B cell (primary cell): ENCODE results near the gene HBB. TPM values are rescaled to one million over a fixed set of nuclear protein-coding genes. Genes with fewer than 3 reads are reported as not detected.

Experiments
- ATAC-seq: fragments of 200-7000 bp; cut with Tn5 transposase; one replicate; pipeline ENCODE4 v1.10.0; 2021; ENCODE audit warnings: low read depth, mild to moderate bottlenecking, moderate number of reproducible peaks, moderate library complexity
- CTCF ChIA-PET: fragments of 350-600 bp; sonication (Branson Sonifier 250); formaldehyde crosslinking; loops from one replicate; lab custom pipeline; 2021; ENCODE audit warnings: antibody characterized with exemption, inconsistent platforms; lab: Charles Lee
- POLR2A ChIA-PET: fragments of 350-600 bp; sonication (Branson Sonifier 250); formaldehyde crosslinking; loops from one replicate; lab custom pipeline; 2021; ENCODE audit warnings: antibody characterized with exemption; lab: Charles Lee
- DNase-seq: peaks from one replicate; pipeline ENCODE4 v3.0.0; 2013
- H2AFZ ChIP-seq: 2 replicates; pipeline ENCODE4 v1.6.1; 2012; ENCODE audit warnings: mild to moderate bottlenecking, low read depth, low read length; ENCODE audit not compliant: insufficient read depth, poor library complexity, severe bottlenecking
- H3K27ac ChIP-seq, 2 donors: 1 replicate in 1 of 2; 2 replicates in 1 of 2; pipeline ENCODE4 v1.5.1; 2012 to 2013; ENCODE audit warnings: low read length in 2 of 2, mild to moderate bottlenecking in 2 of 2, moderate library complexity in 1 of 2
- H3K27me3 ChIP-seq, 4 experiments: fragments of 200-600 bp in 1 of 4; sonication (generic) in 1 of 4; replicated peaks in 1 of 4; 1 replicate in 2 of 4; 2 replicates in 2 of 4; pipeline versions ENCODE4 v1.6.1 to v1.7.0; 2013 to 2016; ENCODE audit warnings: low read length in 3 of 4, mild to moderate bottlenecking in 2 of 4, mixed read lengths in 1 of 4, moderate library complexity in 1 of 4; ENCODE audit not compliant: insufficient read depth in 4 of 4, control insufficient read depth in 3 of 4; ENCODE audit errors: control extremely low read depth in 1 of 4
- H3K36me3 ChIP-seq, 2 experiments: replicated peaks in 1 of 2; 1 replicate in 1 of 2; 2 replicates in 1 of 2; pipeline versions ENCODE4 v1.6.1 to v1.7.1; 2013; ENCODE audit warnings: low read length in 1 of 2; ENCODE audit not compliant: insufficient read depth in 2 of 2, control insufficient read depth in 1 of 2; ENCODE audit errors: control extremely low read depth in 1 of 2, extremely low read depth in 1 of 2
- H3K4me1 ChIP-seq, 2 donors: fragments of 200-600 bp in 1 of 2; sonication (generic) in 1 of 2; 1 replicate in 1 of 2; 2 replicates in 1 of 2; pipeline versions ENCODE4 v1.5.1 to v1.6.1; 2013 to 2017; ENCODE audit warnings: low read length in 2 of 2; ENCODE audit not compliant: control insufficient read depth in 2 of 2, insufficient read depth in 2 of 2
- H3K4me2 ChIP-seq: replicated peaks from 2 replicates; pipeline ENCODE3; 2012; ENCODE audit warnings: mild to moderate bottlenecking, low read depth, low read length; ENCODE audit not compliant: poor library complexity, severe bottlenecking
- H3K4me3 ChIP-seq, 5 experiments: fragments of 200-600 bp in 1 of 5; sonication (generic) in 1 of 5; 1 replicate in 3 of 5; 2 replicates in 2 of 5; pipeline versions ENCODE4 v1.5.1 to v1.7.0; 2011 to 2016; ENCODE audit warnings: low read length in 4 of 5, mild to moderate bottlenecking in 4 of 5, low read depth in 2 of 5, control low read depth in 1 of 5, moderate library complexity in 1 of 5; ENCODE audit not compliant: insufficient read depth in 1 of 5; ENCODE audit errors: control extremely low read depth in 1 of 5, extremely low read depth in 1 of 5
- H3K79me2 ChIP-seq: fragments of 200-600 bp; sonication (generic); one replicate; pipeline ENCODE4 v1.6.0; 2016; ENCODE audit warnings: low read length; ENCODE audit not compliant: control insufficient read depth, insufficient read depth
- H3K9ac ChIP-seq: fragments of 200-600 bp; sonication (generic); 2 replicates; pipeline ENCODE4 v1.6.1; 2017; ENCODE audit warnings: mild to moderate bottlenecking, low read length, moderate library complexity
- H3K9me3 ChIP-seq, 3 donors: one replicate each; pipeline versions ENCODE4 v1.6.1 to v1.7.1; 2013; ENCODE audit warnings: low read length in 2 of 3; ENCODE audit not compliant: control insufficient read depth in 2 of 3, insufficient read depth in 1 of 3; ENCODE audit errors: control extremely low read depth in 1 of 3
- H4K20me1 ChIP-seq: 2 replicates; pipeline ENCODE4 v1.6.0; 2012; ENCODE audit warnings: mild to moderate bottlenecking, low read length; ENCODE audit not compliant: insufficient read depth, control insufficient read depth, poor library complexity, severe bottlenecking
- H3K27ac Mint-ChIP-seq: one replicate; pipeline ENCODE4 v1.8.0; 2021; ENCODE audit warnings: mixed read lengths
- H3K27me3 Mint-ChIP-seq: one replicate; pipeline ENCODE4 v1.8.0; 2021; ENCODE audit warnings: mixed read lengths
- H3K4me1 Mint-ChIP-seq: one replicate; pipeline ENCODE4 v1.8.0; 2021; ENCODE audit warnings: mixed read lengths
- H3K4me3 Mint-ChIP-seq: one replicate; pipeline ENCODE4 v1.8.0; 2021; ENCODE audit warnings: mixed read lengths
- H3K9me3 Mint-ChIP-seq: one replicate; pipeline ENCODE4 v1.8.0; 2022; ENCODE audit warnings: mixed read lengths; ENCODE audit not compliant: insufficient read depth
- EZH2 ChIP-seq: IDR thresholded peaks from 2 replicates; pipeline ENCODE4 v1.6.1; 2012; ENCODE audit warnings: borderline replicate concordance, low read depth, mild to moderate bottlenecking, moderate library complexity, low read length; ENCODE audit not compliant: insufficient read depth, poor library complexity, severe bottlenecking
- WGBS: methylation state at CpG from one replicate; pipeline ENCODE4 v1.1.5; 2013; ENCODE audit warnings: missing lambda C conversion rate; ENCODE audit not compliant: insufficient coverage; 5-methylcytosine and 5-hydroxymethylcytosine counted together
- intact Hi-C: fragments of 100-400 bp; cut with micrococcal nuclease; formaldehyde crosslinking; loops from one replicate; pipeline ENCODE4 v1.10.0; 2022
- polyA plus RNA-seq: library from polyadenylated mRNA; depleted of rRNA; stranded (reverse); fragments of >200 nt; gene quantifications from 2 replicates; pipeline ENCODE4 v1.2.3, GENCODE V29; 2012
- total RNA-seq, 2 donors: library from RNA; stranded (reverse); fragments of 120-200 nt in 1 of 2; gene quantifications; 1 replicate in 1 of 2; 2 replicates in 1 of 2; pipeline versions ENCODE4 v1.2.3 to v1.2.4, GENCODE V29; 2013 to 2022
- TF ChIP-seq, protein P1 (sequence below): fragments of 200-600 bp; IDR thresholded peaks from one replicate; pipeline ENCODE4 v1.8.0; 2022; ENCODE audit warnings: antibody characterized with exemption, mild to moderate bottlenecking

Gene HBB
- total and polyA plus RNA-seq, 2 donors (not counting 1 experiment from before 2014, with no cell fraction given) = 69.7 to 385 TPM

DNA sequence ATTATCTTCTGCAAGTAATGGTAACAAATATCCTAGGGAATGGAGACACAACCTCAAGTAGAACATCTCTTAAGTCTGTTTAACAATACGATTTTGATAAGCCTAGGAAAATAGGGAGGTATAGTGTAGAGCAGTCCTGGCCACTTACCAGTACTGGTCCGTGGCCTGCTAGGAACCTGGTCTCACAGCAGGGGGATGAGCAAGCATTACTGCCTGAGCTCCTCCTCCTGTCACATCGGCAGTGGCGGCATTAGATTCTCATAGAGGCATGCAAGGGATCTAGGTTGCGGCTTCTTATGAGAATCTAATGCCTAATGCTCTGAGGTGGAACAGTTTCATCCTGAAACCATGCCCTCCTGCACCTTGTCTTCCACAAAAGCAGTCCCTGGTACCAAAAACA lies 30.8 kb downstream of the HBB start:
- TF ChIP-seq, protein P1, sequence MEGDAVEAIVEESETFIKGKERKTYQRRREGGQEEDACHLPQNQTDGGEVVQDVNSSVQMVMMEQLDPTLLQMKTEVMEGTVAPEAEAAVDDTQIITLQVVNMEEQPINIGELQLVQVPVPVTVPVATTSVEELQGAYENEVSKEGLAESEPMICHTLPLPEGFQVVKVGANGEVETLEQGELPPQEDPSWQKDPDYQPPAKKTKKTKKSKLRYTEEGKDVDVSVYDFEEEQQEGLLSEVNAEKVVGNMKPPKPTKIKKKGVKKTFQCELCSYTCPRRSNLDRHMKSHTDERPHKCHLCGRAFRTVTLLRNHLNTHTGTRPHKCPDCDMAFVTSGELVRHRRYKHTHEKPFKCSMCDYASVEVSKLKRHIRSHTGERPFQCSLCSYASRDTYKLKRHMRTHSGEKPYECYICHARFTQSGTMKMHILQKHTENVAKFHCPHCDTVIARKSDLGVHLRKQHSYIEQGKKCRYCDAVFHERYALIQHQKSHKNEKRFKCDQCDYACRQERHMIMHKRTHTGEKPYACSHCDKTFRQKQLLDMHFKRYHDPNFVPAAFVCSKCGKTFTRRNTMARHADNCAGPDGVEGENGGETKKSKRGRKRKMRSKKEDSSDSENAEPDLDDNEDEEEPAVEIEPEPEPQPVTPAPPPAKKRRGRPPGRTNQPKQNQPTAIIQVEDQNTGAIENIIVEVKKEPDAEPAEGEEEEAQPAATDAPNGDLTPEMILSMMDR = no peak
- TF ChIP-seq EZH2 = no peak
- Mint-ChIP-seq H3K27ac (no peak overlapping the region), H3K4me3 (no peak overlapping the region), H3K9me3 (peaks cover 4% of the 10 kb centered on the region), H3K4me1 (no peaks in the 10 kb centered on the region), H3K27me3 (no peaks in the 10 kb centered on the region)
- Histone ChIP-seq H3K27me3 (no peaks in the 10 kb centered on the region), H4K20me1 (no peaks in the 10 kb centered on the region), H3K4me1 (no peaks in the 10 kb centered on the region), H3K27ac (no peak overlapping the region), H3K9ac (no peak overlapping the region), H3K9me3 (peaks cover 0 to 5% (median 0%) of the 10 kb centered on the region in 3 donors), H3K4me2 (no peak overlapping the region), H3K36me3 (no peaks in the 10 kb centered on the region), H2AFZ (no peak overlapping the region), H3K79me2 (no peaks in the 10 kb centered on the region), H3K4me3 (no peak overlapping the region)
- no peak for ATAC-seq
- WGBS = 94% methylated on average over 5 of the region's 5 CpGs
- intact Hi-C loops = no loop called here
- ChIA-PET POLR2A (no interaction called here), CTCF (no interaction called here)
- no peak for DNase-seq

- no peak overlapping the region for H3K4me3 ChIP-seq
- Mint-ChIP-seq H3K9me3 (peaks cover 9% of the 10 kb centered on the region), H3K27me3 (no peaks in the 10 kb centered on the region), H3K4me1 (no peaks in the 10 kb centered on the region), H3K4me3 (no peak overlapping the region), H3K27ac (no peak overlapping the region)
- no peaks in the 10 kb centered on the region for H4K20me1 ChIP-seq
- CTCF ChIA-PET = no interaction called here
- POLR2A ChIA-PET = no interaction called here
- no peaks in the 10 kb centered on the region for H3K27me3 ChIP-seq
- peaks cover 0 to 10% (median 0%) of the 10 kb centered on the region in 3 donors for H3K9me3 ChIP-seq
- intact Hi-C loops = no loop called here
- TF ChIP-seq, protein P1 = no peak
- no peak for TF ChIP-seq EZH2
- no peak overlapping the region for H3K27ac ChIP-seq
- H2AFZ ChIP-seq = no peak overlapping the region
- DNase-seq (no peak), ATAC-seq (no peak)
- no peaks in the 10 kb centered on the region for H3K36me3 ChIP-seq
- no peaks in the 10 kb centered on the region for H3K79me2 ChIP-seq
- H3K9ac ChIP-seq = no peak overlapping the region
- H3K4me1 ChIP-seq = no peaks in the 10 kb centered on the region
- no CpG with 5 or more reads among the region's 1 CpG for WGBS
- H3K4me2 ChIP-seq = no peak overlapping the region
Observed at GRCh38 chr11:5192738-5193137, 34.1 kb downstream of the HBB start.
